ENCODE measurements around the gene IL16.

DNA sequence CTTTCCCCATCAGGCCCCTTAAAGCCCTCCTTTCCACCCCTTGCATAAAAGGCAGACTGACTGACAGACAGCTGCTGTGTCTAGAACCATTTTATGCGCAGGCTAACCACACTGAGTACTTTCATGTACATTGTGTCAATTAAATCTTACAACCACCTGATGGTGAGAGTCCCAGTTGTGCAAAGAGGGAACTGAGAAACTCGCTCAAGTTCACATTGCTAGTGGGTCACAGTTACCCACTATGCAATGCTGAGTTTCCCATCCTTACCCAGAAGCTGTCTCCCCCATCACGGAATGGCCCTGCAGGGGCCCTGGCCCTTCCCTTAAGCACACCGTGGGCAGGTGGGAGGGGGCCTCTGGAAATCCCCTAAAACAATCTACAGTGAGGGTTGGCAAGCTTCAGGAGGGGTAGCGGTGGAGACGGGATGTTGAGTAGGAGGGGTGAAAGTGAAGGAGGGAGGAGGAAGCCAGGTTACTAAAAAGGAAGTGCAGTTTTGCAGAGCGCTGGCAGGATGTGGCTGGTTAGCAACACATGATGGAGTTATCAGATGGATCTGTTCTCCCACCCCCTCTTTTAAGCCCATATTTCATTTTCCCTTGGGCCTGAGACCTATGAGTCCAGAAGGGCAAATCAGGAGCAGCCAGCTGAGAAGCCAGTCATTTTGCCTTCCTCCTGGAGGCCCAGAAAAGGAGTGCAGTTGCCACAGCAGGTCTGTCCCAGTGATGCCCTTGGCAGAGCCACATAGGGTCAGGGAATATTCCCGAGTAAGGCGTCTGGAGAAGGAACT, 97.2 kb downstream of the IL16 start:
- TF ChIP-seq, protein P1, sequence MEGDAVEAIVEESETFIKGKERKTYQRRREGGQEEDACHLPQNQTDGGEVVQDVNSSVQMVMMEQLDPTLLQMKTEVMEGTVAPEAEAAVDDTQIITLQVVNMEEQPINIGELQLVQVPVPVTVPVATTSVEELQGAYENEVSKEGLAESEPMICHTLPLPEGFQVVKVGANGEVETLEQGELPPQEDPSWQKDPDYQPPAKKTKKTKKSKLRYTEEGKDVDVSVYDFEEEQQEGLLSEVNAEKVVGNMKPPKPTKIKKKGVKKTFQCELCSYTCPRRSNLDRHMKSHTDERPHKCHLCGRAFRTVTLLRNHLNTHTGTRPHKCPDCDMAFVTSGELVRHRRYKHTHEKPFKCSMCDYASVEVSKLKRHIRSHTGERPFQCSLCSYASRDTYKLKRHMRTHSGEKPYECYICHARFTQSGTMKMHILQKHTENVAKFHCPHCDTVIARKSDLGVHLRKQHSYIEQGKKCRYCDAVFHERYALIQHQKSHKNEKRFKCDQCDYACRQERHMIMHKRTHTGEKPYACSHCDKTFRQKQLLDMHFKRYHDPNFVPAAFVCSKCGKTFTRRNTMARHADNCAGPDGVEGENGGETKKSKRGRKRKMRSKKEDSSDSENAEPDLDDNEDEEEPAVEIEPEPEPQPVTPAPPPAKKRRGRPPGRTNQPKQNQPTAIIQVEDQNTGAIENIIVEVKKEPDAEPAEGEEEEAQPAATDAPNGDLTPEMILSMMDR (IDR thresholded peaks at IDR 0.05; ENCODE audit: borderline replicate concordance, extremely low read depth, low read length, poor library complexity, severe bottlenecking), result no peak
- no peak for TF ChIP-seq EZH2 (IDR thresholded peaks at IDR 0.05; ENCODE audit: borderline replicate concordance, low read depth, low read length, severe bottlenecking)

Measured in DND-41 (cell line).